IgD-negative memory B cell (primary cell): ENCODE data around the gene COL4A6. TPM values are rescaled to one million over a fixed set of nuclear protein-coding genes. Genes with fewer than 3 reads are reported as not detected.

Source experiments
- H3K27ac Mint-ChIP-seq, 3 donors: one replicate each; pipeline ENCODE4 v1.8.0; 2020 to 2022; ENCODE audit warnings: mild to moderate bottlenecking in 3 of 3, mixed read lengths in 3 of 3, moderate library complexity in 1 of 3
- H3K27me3 Mint-ChIP-seq: one replicate; pipeline ENCODE4 v1.8.0; 2021; ENCODE audit warnings: mixed read lengths
- H3K36me3 Mint-ChIP-seq: one replicate; pipeline ENCODE4 v1.8.0; 2020; ENCODE audit warnings: mild to moderate bottlenecking, mixed read lengths
- H3K4me1 Mint-ChIP-seq, 3 donors: one replicate each; pipeline ENCODE4 v1.8.0; 2020 to 2022; ENCODE audit warnings: mixed read lengths in 3 of 3, mild to moderate bottlenecking in 1 of 3
- H3K4me3 Mint-ChIP-seq, 4 donors: one replicate each; pipeline ENCODE4 v1.8.0; 2020 to 2022; ENCODE audit warnings: mild to moderate bottlenecking in 4 of 4, mixed read lengths in 4 of 4, moderate library complexity in 3 of 4
- H3K9me3 Mint-ChIP-seq, 3 donors: one replicate each; pipeline ENCODE4 v1.8.0; 2020 to 2021; ENCODE audit warnings: mixed read lengths in 3 of 3, mild to moderate bottlenecking in 1 of 3
- polyA plus RNA-seq: library from polyadenylated mRNA; unstranded; fragments of 300-500 nt; fragmentation: Illumina TruSeq; gene quantifications from one replicate; pipeline ENCODE4 v1.2.3, GENCODE V29; 2021

COL4A6 gene
- polyA plus RNA-seq, 1 donor from 2014 or later: not detected

DNA sequence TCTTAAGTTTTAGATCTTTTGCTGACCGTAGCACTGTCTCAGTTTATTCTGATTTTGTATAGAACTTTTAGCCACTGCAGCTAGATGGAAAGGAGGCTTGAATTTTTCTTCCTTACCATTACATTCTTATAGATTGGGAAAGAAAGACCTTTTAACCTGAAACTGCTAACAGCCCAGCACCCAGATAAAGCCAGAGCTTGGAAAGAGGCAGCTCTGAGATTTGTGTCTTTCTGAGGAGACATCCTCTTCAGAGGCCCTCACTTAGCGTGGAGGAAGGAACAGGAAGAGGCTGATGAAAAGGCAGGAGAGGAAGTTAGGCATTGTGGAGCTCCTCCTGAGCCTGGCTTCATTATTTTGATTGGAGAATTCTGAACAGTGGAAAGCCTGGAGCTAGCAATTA lies 311.6 kb downstream of the COL4A6 start:
- Mint-ChIP-seq H3K27ac (no peak overlapping the region), H3K9me3 (peaks cover 0 to 1% (median 0%) of the 10 kb centered on the region in 3 donors), H3K36me3 (peaks cover 6% of the 10 kb centered on the region), H3K4me3 (no peak overlapping the region), H3K27me3 (no peaks in the 10 kb centered on the region), H3K4me1 (no peaks in the 10 kb centered on the region)

DNA sequence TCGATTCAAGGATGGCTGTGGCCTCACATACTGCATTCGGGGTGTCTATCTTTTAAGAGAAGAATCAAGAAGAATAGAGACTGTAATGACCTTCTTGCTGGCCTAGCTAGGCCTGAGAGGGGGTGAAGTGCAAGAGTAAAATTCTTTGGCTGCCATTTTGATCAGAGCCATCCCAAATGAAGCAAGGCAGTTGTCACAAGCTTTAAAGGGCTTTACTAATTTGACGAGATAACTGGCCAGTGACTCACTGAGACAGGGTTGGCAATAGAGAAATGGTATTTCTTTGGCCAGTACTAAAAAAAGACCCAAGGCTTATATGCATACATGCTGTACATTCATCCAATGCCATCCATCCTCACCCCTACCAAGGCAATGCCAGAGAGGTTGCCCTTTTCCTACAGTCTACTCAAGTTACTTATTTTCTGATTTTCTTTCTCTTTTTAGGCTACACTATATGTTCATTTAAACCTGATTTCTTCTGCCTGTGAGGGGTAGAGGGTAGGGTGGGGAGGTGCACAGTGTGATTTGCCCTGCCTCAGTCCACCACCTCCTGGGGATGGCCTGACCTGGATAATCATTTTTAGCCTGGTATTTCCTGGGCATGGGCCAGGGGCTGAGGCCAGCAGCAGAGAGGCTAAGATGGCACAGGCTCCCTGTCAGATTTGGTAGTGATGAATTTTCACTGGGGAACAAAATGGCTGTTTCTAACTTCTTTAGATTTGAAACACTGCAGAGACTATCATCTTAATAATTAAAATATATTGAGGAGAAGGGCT lies 314.4 kb downstream of the COL4A6 start:
- H3K9me3 Mint-ChIP-seq: peaks cover 0 to 1% (median 0%) of the 10 kb centered on the region in 3 donors
- H3K27me3 Mint-ChIP-seq: no peaks in the 10 kb centered on the region
- H3K36me3 Mint-ChIP-seq: peaks cover 2% of the 10 kb centered on the region
- no peak overlapping the region for H3K4me3 Mint-ChIP-seq
- H3K4me1 Mint-ChIP-seq: no peaks in the 10 kb centered on the region
- peak overlapping the region in 2 of 3 donors; percentile 6 to 29 for H3K27ac Mint-ChIP-seq

DNA sequence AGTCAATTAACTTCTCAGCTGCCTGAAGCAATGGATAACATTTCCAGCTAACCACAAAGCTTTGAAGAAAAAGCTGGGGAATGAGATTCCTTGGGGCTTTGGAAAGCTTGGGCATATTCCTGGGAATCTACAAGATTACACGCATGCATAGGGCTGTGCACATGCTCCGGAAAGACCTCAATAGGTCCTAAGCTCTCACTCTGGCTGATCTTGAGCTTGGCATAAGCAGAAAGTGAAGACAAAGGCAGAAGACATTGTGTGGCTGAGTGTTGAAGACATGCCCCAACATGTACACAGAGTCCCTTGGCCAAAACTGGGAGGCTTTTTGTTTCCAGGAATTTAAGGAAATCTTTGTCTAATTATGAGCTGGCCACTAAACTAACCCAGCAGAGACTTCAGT lies 315.5 kb downstream of the COL4A6 start:
- no peak overlapping the region for H3K4me3 Mint-ChIP-seq
- H3K4me1 Mint-ChIP-seq: no peaks in the 10 kb centered on the region
- H3K27me3 Mint-ChIP-seq: no peaks in the 10 kb centered on the region
- peaks cover 0 to 1% (median 0%) of the 10 kb centered on the region in 3 donors for H3K9me3 Mint-ChIP-seq
- H3K36me3 Mint-ChIP-seq: no peaks in the 10 kb centered on the region
- no peak overlapping the region for H3K27ac Mint-ChIP-seq

DNA sequence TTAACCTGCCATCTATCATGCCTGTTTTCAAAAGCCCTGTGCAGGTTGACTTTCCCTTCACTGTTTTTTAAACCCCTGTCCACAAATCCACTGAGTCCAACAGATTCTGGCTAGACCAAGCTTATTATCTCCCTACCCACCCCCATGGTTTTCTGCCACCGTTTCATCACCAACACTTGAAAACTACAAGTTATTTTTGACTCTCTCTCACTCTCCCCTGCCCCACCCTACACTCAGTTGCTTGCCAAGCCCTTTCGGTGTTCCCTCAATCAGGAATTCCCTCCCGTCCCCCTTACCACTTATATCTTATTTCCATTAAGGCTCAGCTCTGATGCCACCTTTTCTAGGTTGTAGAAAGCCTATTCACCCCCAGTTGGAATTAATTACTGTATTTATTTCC lies 316.9 kb downstream of the COL4A6 start:
- no peaks in the 10 kb centered on the region for H3K27me3 Mint-ChIP-seq
- peaks cover 0 to 1% (median 0%) of the 10 kb centered on the region in 3 donors for H3K9me3 Mint-ChIP-seq
- no peaks in the 10 kb centered on the region for H3K4me1 Mint-ChIP-seq
- H3K36me3 Mint-ChIP-seq: peaks cover 2% of the 10 kb centered on the region
- H3K4me3 Mint-ChIP-seq: no peak overlapping the region
- no peak overlapping the region for H3K27ac Mint-ChIP-seq

DNA sequence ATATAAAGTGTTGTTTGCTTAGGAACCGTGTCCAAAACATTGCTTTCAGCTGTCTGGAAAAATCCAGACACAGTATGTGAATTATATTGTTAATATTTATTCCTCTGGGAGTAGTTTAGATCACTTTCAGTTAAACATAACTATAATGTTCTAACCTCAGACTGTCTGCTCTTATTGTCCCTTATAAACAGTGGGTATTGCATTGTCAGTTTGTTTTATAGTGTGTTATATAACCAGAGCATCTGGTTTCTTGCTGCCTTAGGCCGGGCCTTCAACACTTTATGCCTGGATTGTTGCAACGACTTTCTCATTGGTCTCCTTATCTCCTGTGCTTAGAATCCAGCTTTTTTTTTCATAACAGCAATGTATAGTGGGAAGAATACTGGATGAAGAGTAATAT lies 320.2 kb downstream of the COL4A6 start:
- peaks cover 0 to 2% (median 0%) of the 10 kb centered on the region in 3 donors for H3K9me3 Mint-ChIP-seq
- H3K27ac Mint-ChIP-seq: no peak overlapping the region
- no peak overlapping the region for H3K4me3 Mint-ChIP-seq
- H3K4me1 Mint-ChIP-seq: no peaks in the 10 kb centered on the region
- peaks cover 2% of the 10 kb centered on the region for H3K36me3 Mint-ChIP-seq
- no peaks in the 10 kb centered on the region for H3K27me3 Mint-ChIP-seq

DNA sequence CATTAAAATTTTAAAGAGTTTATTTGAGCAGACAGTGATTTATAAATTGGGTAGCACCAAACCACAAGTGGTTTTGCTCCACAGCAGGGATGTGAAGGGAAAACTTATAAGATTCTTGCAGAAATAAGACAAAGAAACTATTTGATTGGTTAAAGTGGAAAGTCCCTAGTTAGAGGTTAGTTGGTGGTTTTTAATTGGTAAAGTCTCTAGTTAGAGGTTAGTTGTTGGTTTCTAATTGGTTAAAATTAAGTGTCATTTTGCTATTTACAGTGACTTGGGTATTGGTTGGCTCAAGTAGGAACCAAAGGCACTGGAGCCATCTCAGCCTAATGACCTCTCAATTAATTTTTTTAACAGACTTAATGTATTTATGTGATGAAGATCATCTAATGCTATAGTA lies 323.7 kb downstream of the COL4A6 start:
- peaks cover 2% of the 10 kb centered on the region for H3K36me3 Mint-ChIP-seq
- peaks cover 0 to 2% (median 0%) of the 10 kb centered on the region in 3 donors for H3K9me3 Mint-ChIP-seq
- H3K27me3 Mint-ChIP-seq: peaks cover 1% of the 10 kb centered on the region
- no peak overlapping the region for H3K4me3 Mint-ChIP-seq
- no peak overlapping the region for H3K27ac Mint-ChIP-seq
- no peaks in the 10 kb centered on the region for H3K4me1 Mint-ChIP-seq

Other genes starting within 250 kb of the COL4A6 start
- gene COL4A5, start 1.4 kb upstream of the COL4A6 start, polyA plus RNA-seq: not detected